Inflammatory macrophage treated with lipopolysaccharide for 1 hour (primary cell): ENCODE measurements around the gene ALAS1.
"Not testable (repeated sequence)": the region's sequence is repeated elsewhere in the genome, so short reads cannot be mapped to it uniquely, and the experiment has no call there.

Experiments used
- DNase-seq, 2 donors: peaks; one replicate each; pipeline ENCODE4 v3.0.0-alpha.2; 2020 to 2022

Gene ALAS1

DNA sequence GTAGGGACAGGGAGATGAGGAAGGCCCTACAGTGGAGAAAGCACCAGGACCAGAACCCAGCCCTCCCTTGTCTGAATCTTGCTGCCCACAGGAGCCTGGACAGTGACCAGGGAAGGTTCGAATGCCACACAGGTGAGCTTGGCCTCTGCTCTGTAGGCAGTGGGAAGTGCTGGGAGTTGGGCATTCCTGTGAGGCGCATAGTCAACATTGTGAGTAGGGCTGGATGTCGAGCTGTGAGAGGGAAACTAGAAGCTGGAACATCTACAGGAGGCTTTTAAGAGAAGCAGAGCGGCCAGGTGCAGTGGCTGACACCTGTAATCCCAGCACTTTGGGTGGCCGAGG, 20.3 kb upstream of the ALAS1 start:
- DNase-seq = no peak

DNA sequence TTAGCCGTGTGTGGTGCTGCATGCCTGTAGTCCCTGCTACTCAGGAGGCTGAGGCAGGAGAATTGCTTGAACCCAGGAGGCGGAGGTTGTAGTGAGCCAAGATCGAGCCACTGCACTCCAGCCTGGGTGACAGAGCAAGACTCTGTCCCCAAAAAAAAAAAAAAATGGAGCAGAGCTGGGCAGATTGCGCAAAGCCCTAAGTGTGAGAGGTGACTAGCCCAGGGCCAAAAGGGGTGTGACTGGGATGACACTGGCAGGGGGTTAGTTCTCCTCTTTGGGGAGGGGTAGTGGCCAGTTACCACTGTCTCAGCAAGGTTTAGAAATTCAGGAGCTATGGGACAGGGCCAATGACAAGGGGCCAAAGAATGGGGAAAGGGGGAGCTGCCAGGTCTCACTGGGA, 19.8 kb upstream of the ALAS1 start:
- DNase-seq = not testable (repeated sequence)

DNA sequence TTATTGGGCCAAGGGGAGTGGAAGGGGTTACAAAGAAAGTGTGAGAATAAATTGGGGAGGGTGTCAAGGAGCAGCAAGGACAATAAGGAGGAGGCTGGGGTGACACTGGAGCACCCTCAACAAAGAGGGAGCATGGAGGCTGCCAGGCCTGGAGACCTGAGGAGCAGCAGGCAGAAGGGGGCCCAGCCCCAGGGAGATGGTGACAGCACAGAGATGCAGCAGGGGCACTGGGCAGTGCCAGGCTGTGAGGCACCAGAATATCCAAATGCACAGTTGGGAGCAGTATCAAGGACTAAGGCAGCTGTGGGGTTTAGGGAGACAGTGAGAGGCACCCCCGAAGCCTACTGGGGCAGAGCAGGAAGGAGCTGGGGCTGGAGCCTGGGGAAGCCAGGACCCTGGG, 19.4 kb upstream of the ALAS1 start:
- no peak for DNase-seq

DNA sequence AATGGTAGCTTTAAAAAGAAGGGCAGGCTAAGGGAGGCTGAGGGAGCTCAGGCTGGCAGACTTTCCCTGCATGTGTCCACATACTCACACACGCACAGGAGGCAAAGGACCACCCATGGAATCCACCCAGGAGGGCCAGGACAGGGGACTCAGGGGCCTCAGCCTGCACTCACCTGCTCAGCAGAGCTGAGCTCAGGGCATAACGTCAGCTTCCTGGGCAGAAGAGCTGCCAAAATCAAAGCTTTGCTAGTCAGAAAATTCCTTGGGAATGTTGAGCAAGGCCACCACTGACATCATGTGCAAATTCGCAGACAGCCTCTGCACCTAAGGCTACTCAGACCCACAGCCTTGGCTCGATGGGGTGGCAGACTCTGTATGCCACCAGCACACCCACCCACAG, 16.4 kb upstream of the ALAS1 start:
- no peak for DNase-seq

DNA sequence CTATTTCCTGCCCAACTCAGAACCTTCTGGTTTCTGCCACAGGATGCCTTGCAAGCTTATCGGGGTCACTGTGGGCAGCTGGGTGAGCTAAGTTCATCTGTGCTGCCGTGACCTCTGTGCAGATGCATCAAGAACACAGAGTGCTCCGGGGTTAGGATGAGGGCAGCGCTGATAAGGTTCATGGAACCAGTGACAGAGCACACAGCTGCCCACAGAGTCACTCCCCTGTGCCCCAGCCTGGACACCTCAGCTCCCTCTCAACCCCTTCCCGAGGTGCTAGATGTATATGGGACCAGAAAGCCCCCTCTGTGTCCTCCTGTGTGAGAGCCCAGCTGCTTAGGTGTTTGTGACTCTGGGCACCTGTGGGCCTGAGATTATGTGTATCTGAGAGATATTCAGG, 15.8 kb upstream of the ALAS1 start:
- no peak for DNase-seq

DNA sequence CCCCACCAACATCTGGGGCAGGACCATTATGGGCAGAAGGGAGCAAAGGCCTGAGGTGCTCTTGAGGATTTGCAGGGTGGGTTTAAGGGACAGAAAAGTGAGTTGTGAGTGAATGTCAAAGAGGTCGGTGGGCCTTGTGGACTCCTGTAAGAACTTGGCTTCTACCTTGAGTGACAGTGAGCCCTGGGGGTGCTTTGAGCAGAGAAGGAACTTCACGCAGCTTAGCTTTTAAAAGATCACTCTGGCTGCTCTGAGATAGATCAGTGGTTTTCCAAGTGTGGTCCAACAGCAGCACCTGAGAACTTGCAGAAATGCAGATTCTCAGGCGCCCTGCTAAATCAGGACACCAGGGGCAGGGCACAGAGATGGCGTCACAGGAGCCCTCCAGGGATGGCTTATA, 15.3 kb upstream of the ALAS1 start:
- no peak for DNase-seq

DNA sequence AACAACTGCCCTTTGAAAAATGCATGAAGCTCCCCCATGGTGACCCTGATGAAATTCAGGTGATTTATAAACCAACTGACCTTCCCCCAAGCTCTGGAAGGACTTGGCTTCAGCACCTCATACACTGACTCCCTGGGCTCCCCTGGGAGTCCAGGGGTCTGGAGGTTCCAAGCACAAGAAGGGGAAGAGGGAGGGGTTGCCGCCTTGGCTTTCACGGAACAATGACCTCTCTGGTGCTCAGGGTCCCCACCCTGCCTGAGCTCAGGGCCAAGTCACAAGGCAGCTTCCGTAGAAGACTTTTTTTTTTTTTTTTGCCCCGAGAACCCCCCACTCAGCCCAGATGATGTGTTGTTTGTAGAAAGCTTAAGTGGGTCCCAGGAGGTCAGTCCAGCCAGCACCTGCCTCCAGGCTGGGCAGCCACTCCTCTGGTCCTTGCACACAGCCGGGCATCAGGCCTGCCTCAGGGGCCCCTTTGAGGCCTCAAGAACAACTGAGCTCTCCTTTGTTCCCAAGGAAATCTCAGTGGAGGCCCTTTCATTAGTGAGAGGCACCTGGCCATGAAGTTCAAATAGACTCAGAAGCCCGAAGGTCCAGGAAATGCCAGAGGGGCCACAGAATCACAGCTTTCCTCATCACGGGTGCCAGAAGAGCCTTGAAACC, 14.0 kb upstream of the ALAS1 start:
- no peak for DNase-seq

DNA sequence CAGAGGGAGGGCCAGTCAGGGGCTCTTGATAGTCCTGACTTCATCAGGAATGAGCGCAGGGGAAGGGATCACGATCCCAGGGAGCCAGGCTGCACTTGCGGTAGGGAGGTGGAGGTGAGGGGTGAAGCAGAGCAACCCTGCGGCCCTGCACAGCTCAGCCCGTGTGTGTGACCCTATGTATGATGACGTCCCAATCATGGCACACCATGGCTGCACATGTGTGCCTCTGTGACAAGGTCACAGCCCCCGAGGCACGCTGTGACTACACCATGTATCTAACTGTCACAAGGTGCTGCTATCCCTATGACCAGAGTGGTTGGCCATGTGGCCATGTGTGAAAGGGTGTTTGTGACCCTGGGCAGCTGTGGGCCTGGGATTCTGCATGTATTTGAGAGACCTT, 13.3 kb upstream of the ALAS1 start:
- DNase-seq = no peak

DNA sequence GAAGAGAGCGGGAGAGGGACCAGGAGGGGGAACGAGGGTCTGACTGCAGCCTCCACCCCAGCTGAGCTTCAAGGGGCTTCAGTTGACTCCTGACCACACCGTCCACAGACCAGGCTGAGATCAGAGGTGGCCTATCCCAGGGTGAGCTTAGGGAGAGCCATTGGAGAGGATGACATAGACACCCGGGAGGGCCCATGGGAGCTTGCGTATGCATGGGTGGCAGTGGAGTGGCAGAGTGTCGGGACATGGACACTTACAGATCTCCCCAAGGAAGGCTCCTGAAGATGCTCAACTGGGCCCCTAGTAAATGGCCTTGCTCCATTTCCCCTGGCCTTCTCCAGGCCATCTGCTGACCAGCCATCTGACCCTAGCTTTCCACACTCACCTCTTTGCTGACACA, 12.6 kb upstream of the ALAS1 start:
- no peak for DNase-seq

DNA sequence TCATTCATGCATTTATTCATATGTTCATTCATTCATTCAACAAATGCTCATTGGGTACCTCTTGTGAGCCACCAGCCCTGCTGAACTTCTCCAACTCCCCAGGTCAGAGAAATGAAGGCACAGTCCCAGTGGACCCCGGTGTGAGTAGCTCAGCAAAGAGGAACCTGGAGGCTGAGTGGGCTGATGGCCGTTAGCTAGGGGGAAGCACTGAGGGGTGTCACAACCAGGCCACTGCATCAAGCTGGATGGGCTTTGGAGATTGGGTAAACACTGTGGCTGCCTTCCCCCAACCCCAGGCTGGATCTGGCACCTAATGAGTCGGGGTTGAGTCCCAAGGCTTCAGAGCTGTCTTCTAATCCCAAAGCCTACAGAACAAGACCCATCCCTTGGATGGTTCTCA, 12.1 kb upstream of the ALAS1 start:
- peak; percentile 73 to 83 for DNase-seq

DNA sequence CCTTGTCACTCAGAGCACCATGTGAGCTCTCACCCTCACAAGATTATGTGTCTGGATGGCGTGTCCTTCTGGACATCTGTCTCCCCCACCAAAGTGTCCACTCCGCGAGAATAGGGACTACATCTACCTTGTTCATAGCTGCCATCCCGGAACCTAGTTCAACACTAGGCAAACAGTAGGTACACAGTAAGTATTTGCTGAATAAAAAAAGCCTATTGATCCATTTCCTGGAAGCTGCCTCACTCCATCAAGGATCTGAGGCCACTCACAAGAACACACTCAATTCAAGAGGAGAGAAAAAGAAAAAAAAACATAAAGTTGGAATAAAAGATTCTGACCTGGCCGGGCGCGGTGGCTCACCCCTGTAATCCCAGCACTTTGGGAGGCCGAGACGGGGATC, 11.2 kb upstream of the ALAS1 start:
- no peak for DNase-seq

DNA sequence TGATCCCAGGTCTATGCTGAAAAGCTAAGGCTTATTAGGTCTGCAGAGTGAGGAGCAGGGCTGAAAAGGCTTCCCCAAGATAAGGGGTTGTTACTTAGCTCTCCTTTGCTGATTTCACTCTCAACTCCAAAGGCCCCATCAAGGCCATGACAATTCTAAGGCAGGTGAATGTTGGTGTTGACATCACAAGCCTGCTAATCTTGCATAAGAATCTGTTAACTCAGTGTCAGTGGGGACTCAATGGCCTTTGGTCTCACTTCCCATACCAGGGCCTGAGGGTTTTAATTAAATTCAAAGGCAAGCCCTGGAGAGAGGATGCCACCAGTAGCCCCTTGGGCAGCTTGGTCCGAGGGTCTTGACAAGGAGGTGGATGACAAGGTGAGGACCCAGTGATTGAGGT, 9.4 kb upstream of the ALAS1 start:
- DNase-seq = peak in 1 of 2 donors; percentile 27

DNA sequence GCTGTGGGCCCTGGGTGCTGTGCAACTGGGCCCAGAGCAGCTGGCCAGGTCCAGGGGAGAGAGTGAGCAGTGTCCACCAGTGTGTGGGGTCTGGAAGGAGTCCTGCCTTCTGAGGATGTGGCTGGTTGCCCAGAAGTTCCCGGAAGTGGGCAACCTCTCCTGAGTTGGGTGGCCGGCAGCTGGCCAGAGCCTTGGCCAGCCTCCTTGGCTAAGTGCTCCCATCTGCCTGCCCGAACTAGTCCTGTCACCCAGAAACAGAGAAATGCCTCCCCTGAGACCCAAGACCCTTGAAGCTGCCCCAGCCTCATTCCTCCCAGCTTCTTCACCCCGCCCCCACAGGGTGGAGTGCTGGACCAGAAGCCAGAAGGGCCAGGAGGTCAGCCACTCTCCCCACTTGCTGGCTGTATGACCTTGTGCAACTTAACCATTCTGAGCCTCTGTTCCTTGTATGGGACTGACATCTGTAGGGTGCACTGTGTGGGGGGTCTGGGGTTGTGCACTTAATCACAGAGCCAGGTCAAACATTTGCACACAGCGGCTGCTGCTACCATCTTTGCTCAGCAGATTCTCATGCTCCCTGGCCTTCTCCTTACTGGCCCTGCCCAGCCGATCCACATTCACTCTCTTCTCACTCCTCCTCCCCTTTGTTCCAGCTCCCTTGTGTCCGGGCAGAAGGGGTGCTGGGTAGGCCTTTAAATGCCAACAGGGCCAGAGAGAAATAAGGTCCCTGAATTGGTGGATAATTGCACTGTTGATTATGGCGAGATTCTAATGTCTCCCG, 7.5 kb upstream of the ALAS1 start:
- DNase-seq = no peak

DNA sequence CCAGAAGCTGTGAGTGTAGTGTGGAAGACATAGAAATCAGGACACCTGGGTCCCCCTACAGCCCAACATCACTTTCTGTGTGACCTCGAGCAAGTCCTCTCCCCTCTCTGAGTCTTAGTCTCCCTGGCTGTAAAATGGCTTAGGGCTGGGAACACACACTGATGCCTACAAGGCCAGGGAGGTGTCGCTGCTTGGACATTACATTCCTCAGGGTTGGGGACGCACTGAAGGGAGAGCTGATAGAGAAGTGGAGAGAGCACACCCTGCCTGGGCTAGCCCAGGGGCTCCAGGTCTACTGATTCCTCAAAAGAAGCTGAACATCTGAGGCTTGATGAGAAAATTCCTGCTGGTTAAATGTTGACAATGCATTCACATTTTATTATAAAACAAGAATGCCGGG, 6.3 kb upstream of the ALAS1 start:
- no peak for DNase-seq

DNA sequence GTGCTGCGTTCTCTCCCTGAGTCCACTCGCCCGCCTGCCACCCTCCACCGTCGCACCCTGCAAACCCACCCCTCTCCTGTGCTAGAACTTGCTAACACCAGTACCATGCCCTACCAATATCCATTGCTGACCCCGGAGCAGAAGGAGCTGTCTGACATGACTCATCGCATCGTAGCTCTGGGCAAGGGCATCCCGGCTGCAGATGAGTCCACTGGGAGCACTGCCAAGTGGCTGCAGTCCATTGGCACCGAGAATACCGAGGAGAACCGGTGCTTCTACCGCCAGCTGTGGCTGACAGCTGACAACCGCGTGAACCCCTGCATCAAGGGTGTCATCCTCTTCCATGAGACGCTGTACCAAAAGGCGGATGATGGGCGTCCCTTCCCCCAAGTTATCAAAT, 4.9 kb upstream of the ALAS1 start:
- DNase-seq = no peak

DNA sequence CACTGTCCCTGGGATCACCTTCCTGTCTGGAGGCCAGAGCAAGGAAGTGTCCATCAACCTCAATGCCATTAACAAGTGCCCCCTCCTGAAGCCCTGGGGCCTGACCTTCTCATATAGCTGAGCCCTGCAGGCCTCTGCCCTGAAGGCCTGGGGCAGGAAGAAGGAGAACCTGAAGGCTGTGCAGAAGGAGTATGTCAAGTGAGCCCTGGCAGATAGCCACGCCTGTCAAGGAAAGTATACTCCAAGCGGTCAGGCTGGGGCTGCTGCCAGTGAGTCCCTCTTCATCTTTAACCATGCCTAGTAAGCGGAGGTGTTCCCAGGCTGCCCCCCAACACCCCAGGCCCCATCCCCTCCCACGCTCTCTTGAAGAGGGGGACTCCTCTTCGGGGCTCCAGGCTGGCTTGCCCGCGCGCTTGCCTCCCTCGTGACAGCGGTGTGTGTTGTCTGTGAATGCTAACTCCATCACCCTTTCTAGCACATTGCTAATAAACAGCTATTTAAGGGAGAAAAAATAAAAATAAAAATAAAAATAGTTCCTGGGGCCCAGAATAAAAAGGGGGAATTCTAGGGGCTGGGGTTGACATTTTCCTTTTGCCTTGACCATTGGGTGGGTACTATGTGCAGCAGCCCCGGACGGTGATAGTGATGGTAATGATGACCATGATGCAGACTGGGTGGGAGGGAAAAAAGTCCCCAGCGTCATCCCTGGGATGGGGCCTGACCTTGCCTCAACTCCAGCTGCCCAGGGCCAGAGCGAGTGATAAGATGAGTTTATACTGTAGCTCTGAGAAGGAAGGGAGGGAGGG, 3.3 kb upstream of the ALAS1 start:
- DNase-seq = peak in 1 of 2 donors; percentile 38

DNA sequence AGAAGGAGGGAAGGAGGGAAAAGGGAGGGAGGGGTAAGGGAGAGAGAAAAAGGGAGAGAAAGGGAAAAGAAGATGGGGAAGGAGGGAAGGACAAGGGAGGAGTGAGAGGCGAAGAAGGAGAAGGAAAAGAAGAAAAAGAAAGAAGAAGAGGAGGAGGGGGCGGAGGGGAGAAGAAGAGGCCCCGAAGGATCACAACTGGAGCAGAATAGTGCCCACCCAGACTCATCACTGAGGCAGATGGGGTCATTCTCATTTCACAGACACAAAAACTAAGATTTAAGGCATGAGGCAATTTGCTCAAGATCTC, 2.7 kb upstream of the ALAS1 start:
- DNase-seq = no peak

DNA sequence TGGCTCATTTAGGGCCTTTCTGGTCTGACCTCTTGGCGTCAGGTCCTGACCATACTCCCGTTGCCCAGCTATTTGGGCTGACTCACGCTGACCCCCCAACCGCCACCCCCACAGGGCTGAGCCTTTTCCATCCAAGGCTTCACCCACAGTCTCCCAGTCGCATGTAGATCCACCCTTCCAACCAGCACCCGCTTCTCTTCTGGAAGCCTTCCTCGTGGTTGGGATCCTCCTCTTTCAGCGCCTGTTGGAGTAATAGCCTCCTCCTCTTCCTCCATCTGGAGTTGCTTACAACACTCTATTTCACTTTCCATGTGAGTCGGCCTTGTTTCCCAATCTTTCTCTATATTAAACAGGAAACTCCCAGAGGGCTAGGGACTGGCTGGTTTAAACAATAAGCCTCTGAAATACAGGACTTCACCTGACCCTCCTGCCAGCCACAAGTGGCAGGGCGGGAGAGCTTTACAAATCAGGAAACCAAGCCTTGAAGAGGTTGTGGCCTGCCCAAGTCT, 2.1 kb upstream of the ALAS1 start:
- peak; percentile 95 to 99 for DNase-seq

DNA sequence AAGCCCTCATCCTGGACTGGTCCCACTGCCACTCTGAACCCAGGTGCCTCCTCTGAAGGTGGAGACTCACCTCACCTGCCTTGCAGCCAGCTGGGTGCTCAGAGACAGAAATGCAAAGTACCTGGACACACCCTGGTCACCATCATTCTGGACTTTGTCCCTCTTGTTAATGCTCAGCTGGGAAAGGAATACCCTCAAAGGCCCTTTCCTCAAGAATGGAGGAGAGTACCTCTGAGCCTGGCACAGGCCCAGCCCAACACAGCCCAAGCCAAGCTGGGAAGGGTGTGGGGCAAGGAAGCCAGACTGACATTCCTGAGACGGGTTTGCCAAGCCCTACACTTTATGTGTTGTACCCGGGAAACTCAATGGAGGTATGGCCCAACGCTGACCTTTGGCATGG, 983 bp upstream of the ALAS1 start:
- DNase-seq = no peak

DNA sequence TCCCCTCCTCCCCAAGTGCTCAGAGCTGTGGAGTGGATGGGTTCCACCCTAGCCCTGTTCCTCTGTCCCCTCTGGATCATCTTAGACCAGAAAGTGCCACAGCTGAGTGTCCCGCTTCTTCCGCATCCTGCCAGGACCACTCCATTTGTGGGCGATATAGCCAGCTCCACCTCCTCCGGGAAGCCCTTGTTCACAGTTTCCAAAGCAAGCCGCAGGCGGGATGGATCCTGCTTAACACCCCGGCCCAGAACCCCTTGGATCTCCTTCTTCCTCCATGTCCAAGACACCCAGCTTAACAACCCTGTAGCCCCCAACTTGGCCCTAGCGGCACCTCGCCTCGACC, 490 bp upstream of the ALAS1 start:
- DNase-seq = no peak

DNA sequence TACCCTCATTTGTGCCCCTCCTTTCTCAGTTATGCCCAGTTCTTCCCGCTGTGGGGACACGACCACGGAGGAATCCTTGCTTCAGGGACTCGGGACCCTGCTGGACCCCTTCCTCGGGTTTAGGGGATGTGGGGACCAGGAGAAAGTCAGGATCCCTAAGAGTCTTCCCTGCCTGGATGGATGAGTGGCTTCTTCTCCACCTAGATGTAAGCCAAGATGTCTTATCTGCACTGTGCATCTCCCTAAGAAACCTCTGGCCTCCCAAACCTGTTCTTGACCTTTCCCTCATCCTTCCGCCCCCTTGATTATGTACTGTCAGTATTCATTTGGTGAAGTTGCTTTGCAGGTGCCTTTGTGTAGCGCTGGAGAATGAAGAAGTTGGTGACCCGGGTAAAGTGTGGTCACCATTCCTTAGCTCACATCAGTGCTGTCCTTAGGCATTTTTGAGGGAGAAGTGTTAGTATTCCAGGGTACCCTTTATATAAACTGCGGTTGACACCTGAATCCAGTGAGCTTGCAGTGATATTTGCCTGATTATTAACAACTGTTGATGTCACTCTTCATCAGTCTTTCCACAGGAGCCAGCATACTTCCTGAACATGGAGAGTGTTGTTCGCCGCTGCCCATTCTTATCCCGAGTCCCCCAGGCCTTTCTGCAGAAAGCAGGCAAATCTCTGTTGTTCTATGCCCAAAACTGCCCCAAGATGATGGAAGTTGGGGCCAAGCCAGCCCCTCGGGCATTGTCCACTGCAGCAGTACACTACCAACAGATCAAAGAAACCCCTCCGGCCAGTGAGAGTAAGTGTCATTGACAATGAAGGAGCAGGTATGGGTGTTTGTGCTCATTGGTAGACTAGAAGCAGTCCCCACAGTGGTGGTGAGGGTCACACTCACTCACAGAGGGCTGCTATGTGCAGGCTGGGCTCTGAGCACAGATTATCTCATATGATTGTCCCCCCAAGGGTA, 966 bp downstream of the ALAS1 start:
- no peak for DNase-seq

DNA sequence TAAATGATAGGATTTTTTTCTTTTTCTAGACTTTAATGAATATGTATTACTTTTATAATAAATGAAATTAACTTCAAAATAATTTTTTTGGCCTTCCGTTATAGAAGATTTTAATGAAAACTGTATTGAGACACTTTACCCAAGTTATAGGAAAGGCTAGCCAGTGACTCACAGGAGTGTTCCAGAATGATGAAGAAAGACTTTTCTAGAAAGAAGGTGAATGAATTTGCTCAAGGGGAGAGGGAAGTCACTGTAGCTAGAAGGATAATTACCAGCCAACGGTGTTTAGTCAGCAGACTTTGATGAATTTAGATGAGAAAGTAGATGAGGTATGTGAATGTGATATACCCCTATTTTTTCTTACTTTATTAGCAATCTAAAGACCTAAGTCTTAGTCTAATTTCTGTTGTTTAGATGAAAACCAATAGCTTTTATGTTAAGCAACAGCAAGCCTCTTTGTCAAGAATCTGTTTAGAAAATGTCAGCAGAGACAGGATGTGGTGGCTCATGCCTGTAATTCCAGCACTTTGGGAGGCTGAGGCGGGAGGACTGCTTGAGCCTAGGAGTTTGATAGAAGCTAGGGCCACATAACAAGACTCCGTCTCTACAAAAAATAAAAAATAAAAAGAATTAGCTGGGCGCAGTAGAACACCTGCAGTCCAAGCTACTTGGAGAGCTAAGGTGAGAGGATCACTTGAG, 3.2 kb downstream of the ALAS1 start:
- peak; percentile 47 to 49 for DNase-seq
